ENCODE results near the gene PIP5KL1.
A peak's percentile ranks its signal among the peaks of the same experiment; 100 is the strongest.

Gene PIP5KL1

GRCh38 chr9:127930231-127931091 is at the start of gene PIP5KL1:
TSS of gene PIP5KL1 (minus strand) at chr9:127930777. CDS start at chr9:127930752, 25 bp downstream.
- peak; percentile 88 for DNase-seq

DNA sequence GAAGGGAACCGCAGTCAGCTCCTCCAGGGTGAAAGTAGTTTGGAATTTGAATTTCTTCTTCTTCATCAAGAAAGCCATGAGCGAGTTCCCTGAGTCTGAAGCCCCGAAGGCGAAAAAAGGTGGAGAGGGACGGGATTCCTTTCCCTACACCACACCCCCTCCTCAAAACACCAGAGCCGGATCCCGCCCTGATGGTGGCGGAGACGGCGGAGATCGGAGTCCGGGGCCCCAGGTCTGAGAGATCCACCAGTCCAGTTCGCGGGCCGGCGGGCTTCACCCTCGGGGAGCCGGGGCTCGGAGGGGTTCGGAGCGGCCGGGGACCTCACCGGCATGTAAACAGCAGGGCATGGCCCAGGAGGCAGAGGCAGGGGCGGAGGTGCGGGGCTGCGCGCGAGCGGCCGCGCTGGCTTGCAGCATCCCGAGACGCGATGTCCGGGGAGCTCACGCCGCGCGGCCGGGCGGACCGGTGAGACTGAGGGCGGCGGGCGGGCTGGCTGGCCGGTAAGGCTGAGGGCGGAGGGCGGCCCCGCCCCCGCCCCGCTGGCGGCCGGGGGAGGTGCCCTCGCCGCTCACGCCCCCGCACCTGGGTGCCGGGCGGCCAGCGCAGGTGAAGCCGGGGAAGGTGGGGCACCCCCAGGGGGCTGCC is 49.6 kb upstream of the PIP5KL1 start:
- DNase-seq: peak; percentile 84

DNA sequence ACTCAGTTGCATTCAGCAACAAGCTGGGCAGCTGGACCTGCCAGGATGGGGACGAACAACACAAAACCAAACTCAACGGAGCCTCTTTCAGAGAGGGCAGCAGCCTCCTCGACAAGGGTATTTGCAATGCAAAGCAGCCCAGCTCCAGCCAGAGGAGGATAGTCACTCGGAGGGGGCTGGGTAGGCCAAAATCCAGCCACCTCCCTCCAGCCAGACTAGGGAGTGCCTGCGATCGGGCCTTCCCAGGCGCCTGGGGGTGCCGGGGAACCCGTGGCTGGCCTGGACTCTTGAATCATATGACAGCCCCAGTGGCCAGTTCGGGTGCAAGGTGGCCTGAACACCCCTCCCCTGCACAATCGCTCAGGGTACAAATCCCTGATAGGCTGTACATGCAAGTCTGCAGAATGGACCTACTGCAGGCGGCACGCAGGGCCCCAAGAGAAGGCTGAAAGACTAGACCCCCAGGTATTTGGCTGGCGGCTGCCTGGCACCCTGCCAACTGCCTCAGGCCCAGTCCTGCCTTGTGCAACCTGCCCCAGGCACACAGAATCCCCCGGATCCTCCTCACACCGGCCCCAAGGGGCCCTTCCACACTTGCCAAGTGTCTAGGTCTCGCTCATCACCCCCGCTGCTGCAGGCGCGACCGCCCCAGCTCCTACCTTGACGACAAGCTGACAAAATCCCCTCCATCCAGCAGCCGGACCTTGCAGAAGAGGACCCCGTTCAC is 48.9 kb upstream of the PIP5KL1 start:
- peak; percentile 80 for DNase-seq

DNA sequence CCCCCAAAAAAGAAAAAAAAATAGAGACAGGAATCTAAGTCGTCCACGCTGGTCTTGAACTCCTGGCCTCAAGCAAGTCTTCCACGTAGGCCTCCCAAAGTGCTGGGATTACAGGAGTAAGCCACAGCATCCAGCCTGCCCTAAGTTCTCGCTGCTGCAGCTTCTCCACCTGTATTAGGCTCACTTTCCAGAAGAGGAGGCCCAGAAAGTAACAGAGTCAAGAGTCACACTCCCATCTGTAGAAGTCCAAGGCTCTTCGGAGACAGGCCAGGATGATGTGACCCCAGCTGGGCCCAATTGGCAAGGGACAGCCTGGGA is 48.4 kb upstream of the PIP5KL1 start:
- DNase-seq: no peak

- peak; percentile 68 for DNase-seq
These were observed 47.5 kb upstream of the PIP5KL1 start for GRCh38 chr9:127977884-127978647.

DNA sequence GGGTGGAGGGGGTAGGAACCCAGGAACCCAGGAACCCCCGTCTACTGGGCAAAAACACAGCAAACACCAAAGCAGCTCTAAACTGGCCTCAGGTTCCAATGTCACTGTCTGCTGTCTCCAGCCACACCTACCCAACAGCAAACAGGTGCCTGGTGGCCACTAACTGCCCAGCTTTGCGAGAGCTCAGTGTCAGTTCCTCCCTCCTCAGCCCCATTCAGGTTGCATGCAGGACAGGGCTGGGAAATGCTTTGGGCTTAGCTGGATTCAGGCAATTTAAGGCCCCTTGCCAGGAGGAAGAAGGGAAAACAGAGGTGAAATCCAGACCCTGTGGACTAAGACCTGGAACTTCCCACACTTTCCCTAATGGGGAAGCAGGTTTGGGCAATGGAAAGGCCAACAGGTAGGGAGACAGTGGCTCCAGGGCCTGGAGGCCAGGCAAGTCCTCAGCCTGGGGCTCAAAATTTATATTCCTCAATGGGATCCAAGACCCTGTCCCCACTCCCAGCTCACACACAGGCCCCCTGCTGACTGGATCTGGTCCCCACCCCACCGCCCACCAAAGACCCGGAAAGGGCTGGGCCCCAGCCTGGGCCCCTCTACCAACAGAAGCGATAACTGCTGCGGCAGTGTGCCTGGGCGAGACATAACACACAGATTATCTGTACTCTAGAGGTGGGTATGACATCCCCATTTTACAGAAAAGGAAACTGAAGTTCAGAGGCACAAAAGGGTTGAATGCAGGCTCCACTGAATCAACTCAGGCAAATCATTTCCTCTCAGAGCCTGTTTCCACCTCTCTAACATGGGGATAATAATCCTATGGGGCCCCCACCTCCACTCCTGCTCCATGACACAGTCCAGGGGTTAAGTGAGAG is 46.7 kb upstream of the PIP5KL1 start:
- DNase-seq: peak; percentile 70

GRCh38 chr9:127976498-127976897 is 45.9 kb upstream of the PIP5KL1 start:
- DNase-seq: no peak

GRCh38 chr9:127975376-127976315 is 45.1 kb upstream of the PIP5KL1 start:
- DNase-seq: peak; percentile 66

DNA sequence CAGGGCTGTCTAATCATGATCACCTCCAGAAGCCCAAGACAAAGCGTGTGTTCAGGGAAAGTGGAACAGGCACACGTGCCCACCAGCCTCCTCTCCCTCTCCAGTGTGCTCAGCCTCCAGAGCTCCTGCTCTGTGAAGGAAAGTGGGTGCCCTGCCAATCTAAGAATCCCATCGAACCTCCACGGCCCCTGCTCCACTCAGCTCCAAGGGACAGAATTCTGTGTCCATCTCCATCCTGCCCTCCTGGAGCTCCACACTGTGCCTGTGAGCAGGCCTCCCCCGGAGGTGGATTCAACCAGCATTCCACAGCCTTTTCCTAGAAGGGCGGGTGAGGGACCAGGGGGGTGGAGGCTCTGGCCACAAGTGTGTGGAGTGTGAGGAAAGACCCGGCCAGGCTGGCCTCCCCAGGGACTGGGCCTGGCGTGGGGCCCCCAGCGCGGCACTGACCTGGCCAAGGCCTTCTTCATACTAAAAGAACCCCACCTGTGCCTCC is 44.2 kb upstream of the PIP5KL1 start:
- no peak for DNase-seq

- peak; percentile 73 for DNase-seq
These were observed 43.6 kb upstream of the PIP5KL1 start for GRCh38 chr9:127974001-127974768.

- DNase-seq: peak; percentile 72
These were observed 42.8 kb upstream of the PIP5KL1 start for GRCh38 chr9:127973169-127974000.

DNA sequence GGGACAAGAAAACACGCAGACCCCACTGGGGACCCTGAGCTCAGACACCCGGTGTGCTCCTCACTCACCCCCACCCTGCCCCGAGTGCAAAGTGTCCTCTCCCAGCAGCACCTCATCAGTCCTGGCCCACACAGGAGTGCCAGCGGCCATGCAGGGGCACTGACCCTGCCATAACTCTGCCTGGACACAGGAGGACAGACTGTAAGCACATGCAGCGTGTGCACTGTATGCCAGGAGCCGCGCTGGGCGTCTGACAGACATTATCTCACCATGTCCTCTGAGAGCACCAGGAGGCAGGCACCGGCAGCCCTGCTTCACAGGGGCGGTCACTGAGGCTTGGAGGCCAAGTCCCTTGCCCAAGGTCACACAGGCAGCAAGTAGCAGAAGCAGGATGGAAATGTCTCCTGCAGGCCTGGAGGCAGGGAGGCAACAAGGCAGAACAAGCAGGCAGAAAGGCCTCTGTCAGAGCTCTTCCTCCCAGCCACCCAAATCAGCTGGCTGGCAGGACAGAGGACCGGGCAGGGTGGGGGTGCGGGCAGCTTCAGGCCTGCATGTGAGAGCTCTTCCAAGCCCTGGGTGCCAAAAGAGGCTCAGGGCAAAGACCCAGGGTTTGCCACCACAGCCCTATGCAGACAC is 41.8 kb upstream of the PIP5KL1 start:
- no peak for DNase-seq

DNA sequence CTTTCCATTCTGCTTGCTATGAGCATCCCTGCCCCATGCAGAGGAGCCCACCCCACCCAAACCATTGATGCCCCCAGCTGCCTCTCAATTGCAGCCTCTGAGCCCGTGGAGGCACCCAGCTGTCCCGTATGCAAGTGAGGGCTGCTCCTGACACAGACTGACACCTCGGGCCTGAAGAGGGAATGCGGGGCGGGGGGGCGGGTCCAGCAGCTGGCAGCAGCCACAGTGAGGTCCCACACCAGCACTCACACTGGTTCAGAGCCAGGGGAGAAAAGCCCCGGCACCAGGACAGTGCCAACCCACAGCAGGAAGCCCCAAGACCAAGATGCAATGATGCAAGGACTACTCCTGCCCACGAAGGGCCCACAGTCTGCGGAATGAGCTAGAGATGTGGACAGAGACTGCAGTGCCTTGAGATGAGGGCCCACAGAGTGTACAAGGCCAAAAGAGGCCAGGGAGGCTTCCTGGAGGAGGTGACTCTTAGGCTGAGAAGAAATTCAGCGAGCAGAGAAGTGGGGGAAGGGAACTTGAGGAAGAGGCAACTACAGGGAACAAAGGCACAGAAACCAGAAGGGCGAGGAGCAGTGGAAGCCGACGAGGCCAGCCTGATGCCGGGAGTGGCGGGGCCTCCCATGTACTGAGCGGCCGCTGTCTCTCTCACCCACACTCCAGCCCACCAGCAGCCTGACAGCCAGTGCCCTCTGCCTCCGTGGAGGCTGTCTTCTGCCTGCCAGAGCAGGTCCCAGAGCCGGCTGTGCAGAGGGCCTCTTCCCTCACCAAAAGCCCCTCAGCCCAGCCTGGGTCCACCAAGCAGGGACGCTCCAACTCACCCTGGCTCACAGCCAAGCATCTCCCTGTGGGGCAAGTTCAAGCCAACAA is 41.0 kb upstream of the PIP5KL1 start:
- DNase-seq: peak; percentile 72

DNA sequence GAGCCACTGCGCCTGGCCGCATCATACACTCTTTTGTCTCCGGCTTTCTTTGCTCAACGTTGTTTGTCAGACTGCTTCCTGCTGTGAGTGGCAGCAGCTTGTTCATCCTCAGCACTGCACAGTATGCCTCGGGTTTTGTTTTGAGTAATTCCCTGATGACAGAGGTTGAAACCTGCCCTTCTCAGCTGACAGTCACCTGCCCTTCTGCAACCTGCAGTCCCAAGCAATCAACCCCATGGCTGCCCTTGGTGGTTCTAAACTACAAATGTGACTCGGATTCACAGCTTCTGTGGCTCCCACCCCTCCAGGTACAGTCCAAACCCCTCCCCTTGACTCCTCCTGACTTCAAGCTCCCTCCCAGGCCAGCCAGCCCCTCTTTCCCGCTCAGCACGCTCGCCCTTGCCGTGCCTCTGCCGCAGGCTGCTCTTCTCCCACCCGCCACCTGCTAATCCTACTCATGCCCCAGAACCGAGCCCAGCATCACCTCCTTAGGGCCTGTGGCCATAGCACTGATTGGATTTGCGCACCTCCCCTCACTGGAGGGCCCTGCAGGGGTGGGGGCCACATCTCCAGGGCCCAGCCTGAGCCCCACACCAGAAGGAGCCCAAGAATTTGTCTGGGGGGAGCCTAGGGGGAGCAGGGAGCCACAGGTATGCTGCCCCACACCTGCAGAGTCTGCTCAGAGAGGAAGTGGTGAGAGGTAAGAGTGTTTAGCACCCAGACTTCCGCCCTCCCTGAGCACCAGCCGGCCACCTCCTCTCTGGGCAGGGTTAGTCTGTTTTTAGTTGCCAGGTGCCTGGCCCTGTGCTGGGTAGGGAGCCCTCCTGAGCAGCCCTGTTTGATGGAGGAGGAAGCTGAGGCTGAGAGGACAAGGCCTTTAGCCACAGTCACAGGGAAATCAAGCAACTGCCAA is 40.1 kb upstream of the PIP5KL1 start:
- peak; percentile 85 for DNase-seq

GRCh38 chr9:127968700-127969383 is 38.3 kb upstream of the PIP5KL1 start:
- peak; percentile 63 for DNase-seq
